SU-DHL-6 (cell line): ENCODE data around the gene RBM12.
A peak's percentile ranks its signal among the peaks of the same experiment; 100 is the strongest.

Experiments used
- H2AFZ ChIP-seq: fragments of 200-600 bp; sonication (generic); 2 replicates; pipeline ENCODE4 v1.6.1; 2014; ENCODE audit warnings: low read depth, mild to moderate bottlenecking, moderate library complexity, mixed read lengths, antibody characterized with exemption, low read length; ENCODE audit not compliant: severe bottlenecking
- H3F3A ChIP-seq: fragments of 200-600 bp; shearing (Covaris generic); 2 replicates; pipeline ENCODE4 v1.6.0; 2016; ENCODE audit warnings: antibody characterized with exemption, mild to moderate bottlenecking; ENCODE audit not compliant: insufficient read depth
- H3K27ac ChIP-seq: fragments of 200-600 bp; sonication (generic); 2 replicates; pipeline ENCODE4 v1.5.1; 2016; ENCODE audit warnings: low read depth, mild to moderate bottlenecking, low read length, moderate library complexity, mixed read lengths
- H3K27me3 ChIP-seq: fragments of 200-600 bp; sonication (generic), shearing (Covaris generic); 2 replicates; pipeline ENCODE4 v1.6.0; 2014; ENCODE audit warnings: mild to moderate bottlenecking, low read length
- H3K36me3 ChIP-seq: fragments of 200-600 bp; sonication (generic); 2 replicates; pipeline ENCODE4 v1.6.1; 2014; ENCODE audit warnings: mild to moderate bottlenecking, low read length, mixed read lengths
- H3K4me2 ChIP-seq: fragments of 300-600, 200-600 bp; shearing (Covaris generic), sonication (generic); 2 replicates; pipeline ENCODE4 v1.6.0; 2014; ENCODE audit warnings: low read length, low read depth, mild to moderate bottlenecking; ENCODE audit not compliant: poor library complexity, severe bottlenecking
- H3K4me3 ChIP-seq: fragments of 200-600 bp; sonication (generic); 2 replicates; pipeline ENCODE4 v1.5.1; 2014; ENCODE audit warnings: antibody characterized with exemption, low read length, mild to moderate bottlenecking, mixed read lengths; ENCODE audit not compliant: insufficient read depth, poor library complexity, severe bottlenecking
- H3K79me2 ChIP-seq: fragments of 200-600 bp; sonication (generic); 2 replicates; pipeline ENCODE4 v1.6.1; 2014; ENCODE audit warnings: mild to moderate bottlenecking, low read length, moderate library complexity; ENCODE audit not compliant: insufficient read depth
- H3K9ac ChIP-seq: fragments of 200-600 bp; sonication (generic); 2 replicates; pipeline ENCODE4 v1.7.0; 2014; ENCODE audit warnings: mild to moderate bottlenecking, low read length
- H3K9me2 ChIP-seq: fragments of 200-600 bp; sonication (generic); replicated peaks from 2 replicates; pipeline ENCODE4 v1.6.1; 2014; ENCODE audit warnings: low read length; ENCODE audit not compliant: insufficient read depth
- H3K9me3 ChIP-seq: fragments of 200-600 bp; sonication (generic); 2 replicates; pipeline ENCODE4 v1.6.1; 2014; ENCODE audit warnings: low read length, mixed read lengths; ENCODE audit not compliant: insufficient read depth
- H4K20me1 ChIP-seq: fragments of 200-600 bp; sonication (generic); 2 replicates; pipeline ENCODE4 v1.6.1; 2014; ENCODE audit warnings: low read depth, mild to moderate bottlenecking, antibody characterized with exemption, low read length, moderate library complexity, mixed read lengths
- CTCF ChIP-seq: fragments of 200-600 bp; sonication (generic); IDR thresholded peaks from one replicate; pipeline ENCODE4 v1.5.1; 2017; ENCODE audit warnings: antibody characterized with exemption, mild to moderate bottlenecking, low read length, moderate library complexity; ENCODE audit not compliant: insufficient read depth, poor library complexity, severe bottlenecking
- EZH2phosphoT487 ChIP-seq: fragments of 200-600 bp; sonication (generic), shearing (Covaris generic); conservative IDR thresholded peaks from 2 replicates; pipeline ENCODE4 v1.6.1; 2018; ENCODE audit warnings: mild to moderate bottlenecking, antibody characterized with exemption, low read length, moderate library complexity, mixed read lengths

The RBM12 gene

GRCh38 chr20:35704514-35705261 is 40.0 kb upstream of the RBM12 start:
- peaks cover 19% of the 10 kb centered on the region; the same call in 1 of the 2 replicates for H3K79me2 ChIP-seq
- H3K36me3 ChIP-seq = peaks cover 64% of the 10 kb centered on the region
- no peak overlapping the region for H2AFZ ChIP-seq
- peaks cover 40% of the 10 kb centered on the region for H4K20me1 ChIP-seq
- H3K27me3 ChIP-seq = no peaks in the 10 kb centered on the region
- TF ChIP-seq CTCF = no peak
- no peak for TF ChIP-seq EZH2phosphoT487
- no peak overlapping the region for H3K27ac ChIP-seq
- no peak overlapping the region for H3K4me2 ChIP-seq
- H3F3A ChIP-seq = peaks cover 98% of the 10 kb centered on the region
- H3K9ac ChIP-seq = no peak overlapping the region
- no peaks in the 10 kb centered on the region for H3K9me3 ChIP-seq
- no peaks in the 10 kb centered on the region for H3K9me2 ChIP-seq
- H3K4me3 ChIP-seq = no peak overlapping the region

GRCh38 chr20:35702824-35703695 is 38.4 kb upstream of the RBM12 start:
- TF ChIP-seq EZH2phosphoT487 (no peak), CTCF (no peak)
- Histone ChIP-seq H2AFZ (no peak overlapping the region), H3F3A (peaks cover 89% of the 10 kb centered on the region), H3K9ac (no peak overlapping the region), H3K79me2 (peaks cover 17% of the 10 kb centered on the region; the same call in 1 of the 2 replicates), H4K20me1 (peaks cover 24% of the 10 kb centered on the region), H3K4me3 (no peak overlapping the region), H3K27me3 (no peaks in the 10 kb centered on the region), H3K4me2 (no peak overlapping the region), H3K9me3 (no peaks in the 10 kb centered on the region), H3K9me2 (no peaks in the 10 kb centered on the region), H3K36me3 (peaks cover 47% of the 10 kb centered on the region), H3K27ac (no peak overlapping the region)

GRCh38 chr20:35702051-35702823 is 37.5 kb upstream of the RBM12 start:
- peaks cover 87% of the 10 kb centered on the region for H3F3A ChIP-seq
- no peak for TF ChIP-seq CTCF
- peaks cover 17% of the 10 kb centered on the region for H4K20me1 ChIP-seq

More at GRCh38 chr20:35702051-35702823, 37.5 kb upstream of the RBM12 start:
- Histone ChIP-seq H3K36me3 (peaks cover 39% of the 10 kb centered on the region), H2AFZ (no peak overlapping the region), H3K9ac (no peak overlapping the region), H3K9me2 (no peaks in the 10 kb centered on the region), H3K79me2 (peaks cover 25% of the 10 kb centered on the region; the same call in 1 of the 2 replicates), H3K27me3 (no peaks in the 10 kb centered on the region), H3K9me3 (no peaks in the 10 kb centered on the region), H3K4me2 (no peak overlapping the region), H3K27ac (peak overlapping the region; percentile 2; the same call in 1 of the 2 replicates), H3K4me3 (no peak overlapping the region)
